Testis (tissue), 2 donors: ENCODE data around the gene RASGRF1.

Experiments used
- CTCF ChIP-seq, 3 experiments: fragments of 450-650 bp in 2 of 3; fragments of 200-600 bp in 1 of 3; sonication (generic) in 1 of 3; IDR thresholded peaks; one replicate each; pipeline ENCODE4 v1.5.1; 2016 to 2019; ENCODE audit warnings: antibody characterized with exemption in 3 of 3, mild to moderate bottlenecking in 2 of 3, moderate library complexity in 1 of 3
- POLR2A ChIP-seq: fragments of 450-650 bp; IDR thresholded peaks from one replicate; pipeline ENCODE4 v1.6.1; 2017; ENCODE audit warnings: antibody characterized with exemption, mild to moderate bottlenecking, moderate library complexity

- TF ChIP-seq CTCF (IDR thresholded peaks at IDR 0.05) (no peak), POLR2A (no peak)
Observed at GRCh38 chr15:78949461-78949860, 141.1 kb downstream of the RASGRF1 start.
